K562 (cell line): ENCODE data around the gene CYP4V2. TPM values are rescaled to one million over a fixed set of nuclear protein-coding genes. Genes with fewer than 3 reads are reported as not detected.

Source experiments
- ATAC-seq: fragments of 200-7000 bp; cut with Tn5 transposase; 3 replicates; pipeline ENCODE4 v1.9.1; 2020; ENCODE audit warnings: moderate library complexity
- BruUV-seq: library from RNA; stranded (reverse); fragments of 400-500 nt; replicated peaks from 2 replicates; lab custom pipeline; 2021; lab: Mats Ljungman, UMichigan
- CTCF ChIA-PET: fragments of 300-600 bp; formaldehyde crosslinking; extraction: SDS; loops from one replicate; lab custom pipeline; 2021; ENCODE audit warnings: low intra/inter-chr PET ratio; lab: Yijun Ruan, JAX
- POLR2A ChIA-PET: fragments of 300-600, 350-650 bp; sonication (Branson Sonifier 250); formaldehyde crosslinking; extraction: SDS; loops from one replicate; lab custom pipeline; 2021; ENCODE audit warnings: antibody characterized with exemption, inconsistent platforms; lab: Yijun Ruan, JAX
- DNase-seq, 4 experiments: peaks; one replicate each; pipeline versions ENCODE4 v3.0.0 to v3.0.0-alpha.2; 2011 to 2018; ENCODE audit warnings: low spot score in 3 of 4, mixed read lengths in 3 of 4; ENCODE audit errors: extremely low read depth in 1 of 4
- FAIRE-seq: peaks from 2 replicates; lab custom pipeline; 2011; peaks lifted over from hg19 to GRCh38; lab: Jason Lieb, UNC
- H2AFZ ChIP-seq: 2 replicates; pipeline ENCODE4 v1.6.0; 2011; ENCODE audit warnings: low read depth, low read length, control low read depth, inconsistent platforms
- H3K27ac ChIP-seq: fragments of 200-600 bp; 3 replicates; pipeline ENCODE4 v1.8.0; 2011; ENCODE audit warnings: low read depth, mild to moderate bottlenecking, control low read depth, inconsistent platforms, low read length, moderate library complexity, mixed read lengths; ENCODE audit errors: extremely low read depth
- H3K27me3 ChIP-seq, 2 experiments: fragments of 300-600 bp in 1 of 2; 2 replicates in 1 of 2; 3 replicates in 1 of 2; pipeline versions ENCODE4 v1.6.0 to v1.8.0; 2011; ENCODE audit warnings: inconsistent platforms in 2 of 2, low read length in 2 of 2, mild to moderate bottlenecking in 1 of 2, mixed read lengths in 1 of 2, moderate library complexity in 1 of 2; ENCODE audit not compliant: control insufficient read depth in 2 of 2, insufficient read depth in 2 of 2
- H3K36me3 ChIP-seq: fragments of 300-600 bp; 3 replicates; pipeline ENCODE4 v1.8.0; 2011; ENCODE audit warnings: mild to moderate bottlenecking, low read length, inconsistent platforms; ENCODE audit not compliant: control insufficient read depth, insufficient read depth
- H3K4me1 ChIP-seq, 2 experiments: fragments of 200-600 bp in 1 of 2; replicated peaks in 1 of 2; 2 replicates in 1 of 2; 3 replicates in 1 of 2; pipeline versions ENCODE4 v1.5.1 to v1.8.0; 2011; ENCODE audit warnings: inconsistent platforms in 2 of 2, low read length in 2 of 2, mild to moderate bottlenecking in 1 of 2, mixed read lengths in 1 of 2, moderate library complexity in 1 of 2; ENCODE audit not compliant: control insufficient read depth in 2 of 2, insufficient read depth in 2 of 2
- H3K4me2 ChIP-seq: 2 replicates; pipeline ENCODE4 v1.6.1; 2011; ENCODE audit warnings: low read length, control low read depth, inconsistent platforms, mixed read lengths; ENCODE audit not compliant: insufficient read depth
- H3K4me3 ChIP-seq: fragments of 200-600 bp; sonication (generic), shearing (Covaris generic); 2 replicates; pipeline ENCODE4 v1.5.1; 2016; ENCODE audit warnings: control low read depth, inconsistent platforms
- H3K79me2 ChIP-seq: fragments of 200-600 bp; 3 replicates; pipeline ENCODE4 v1.8.0; 2011; ENCODE audit warnings: low read length, inconsistent platforms; ENCODE audit not compliant: control insufficient read depth, insufficient read depth
- H3K9ac ChIP-seq, 2 experiments: 2 replicates each; pipeline versions ENCODE4 v1.6.0 to v1.6.1; 2011; ENCODE audit warnings: low read depth in 2 of 2, low read length in 2 of 2, control low read depth in 1 of 2, inconsistent platforms in 1 of 2, mild to moderate bottlenecking in 1 of 2, mixed read lengths in 1 of 2; ENCODE audit not compliant: insufficient read depth in 1 of 2
- H3K9me1 ChIP-seq: one replicate; pipeline ENCODE4 v1.6.0; 2011; ENCODE audit warnings: inconsistent platforms, mild to moderate bottlenecking, low read length, moderate library complexity; ENCODE audit not compliant: control insufficient read depth, insufficient read depth
- H3K9me3 ChIP-seq: replicated peaks from 2 replicates; pipeline ENCODE4 v1.5.1; 2011; ENCODE audit warnings: low read depth, low read length, inconsistent platforms; ENCODE audit not compliant: control insufficient read depth, insufficient read depth
- H4K20me1 ChIP-seq: replicated peaks from 2 replicates; pipeline ENCODE4 v1.6.1; 2011; ENCODE audit warnings: low read length, inconsistent platforms, mixed read lengths; ENCODE audit not compliant: control insufficient read depth, insufficient read depth
- BRF1 ChIP-seq: IDR thresholded peaks from 3 replicates; pipeline ENCODE4 v1.6.1; 2011; ENCODE audit warnings: borderline replicate concordance, mild to moderate bottlenecking; ENCODE audit not compliant: insufficient read length; ENCODE audit errors: extremely low read depth
- E2F4 ChIP-seq: sonication (generic); formaldehyde crosslinking; IDR thresholded peaks from 2 replicates; pipeline ENCODE4 v1.8.0; 2022; ENCODE audit warnings: mild to moderate bottlenecking, low read depth, missing genetic modification reagents
- EP300 ChIP-seq: IDR thresholded peaks from 2 replicates; pipeline ENCODE4 v1.6.1; 2012; ENCODE audit warnings: low read length, improper control_type of control experiment
- HNRNPH1 ChIP-seq: fragments of 200-400 bp; formaldehyde crosslinking; optimal IDR thresholded peaks from 2 replicates; pipeline ENCODE3; 2017; ENCODE audit warnings: low read depth, mild to moderate bottlenecking, low read length, moderate library complexity
- KHSRP ChIP-seq: fragments of 450-650 bp; IDR thresholded peaks from 2 replicates; pipeline ENCODE4 v1.6.1; 2017
- MBD2 ChIP-seq: sonication (generic); IDR thresholded peaks from 2 replicates; pipeline ENCODE4 v1.6.1; 2016; ENCODE audit warnings: low read depth, borderline replicate concordance
- NFIX ChIP-seq: fragments of 250-450 bp; sonication (Bioruptor Pico); IDR thresholded peaks from 2 replicates; pipeline ENCODE4 v1.4.0; 2020; ENCODE audit warnings: low read depth, mild to moderate bottlenecking, moderate library complexity
- NRF1 ChIP-seq, 2 experiments: fragments of 450-650 bp; IDR thresholded peaks in 1 of 2; conservative IDR thresholded peaks in 1 of 2; 2 replicates each; pipeline ENCODE4 v1.6.1; 2014; ENCODE audit warnings: mild to moderate bottlenecking in 2 of 2
- PHF20 ChIP-seq: fragments of 450-650 bp; IDR thresholded peaks from 2 replicates; pipeline ENCODE4 v1.6.1; 2018; ENCODE audit not compliant: partially characterized antibody
- PHF21A ChIP-seq: fragments of 450-650 bp; IDR thresholded peaks from 2 replicates; pipeline ENCODE4 v1.6.1; 2017; ENCODE audit warnings: low read depth, borderline replicate concordance
- RBM17 ChIP-seq: fragments of 200-400 bp; formaldehyde crosslinking; IDR thresholded peaks from 2 replicates; pipeline ENCODE4 v1.6.1; 2017; ENCODE audit warnings: low read depth, mild to moderate bottlenecking, low read length, borderline replicate concordance
- SREBF2 ChIP-seq: sonication (generic); formaldehyde crosslinking; IDR thresholded peaks from 2 replicates; pipeline ENCODE4 v1.4.0; 2020; ENCODE audit warnings: mild to moderate bottlenecking, missing genetic modification reagents
- TFAP4 ChIP-seq: sonication (generic); formaldehyde crosslinking; IDR thresholded peaks from 2 replicates; pipeline ENCODE4 v1.8.0; 2022; ENCODE audit warnings: missing genetic modification reagents, mild to moderate bottlenecking, moderate library complexity, borderline replicate concordance
- ZNF444 ChIP-seq: fragments of 250-450 bp; sonication (Bioruptor Pico); IDR thresholded peaks from 2 replicates; pipeline ENCODE4 v1.4.0; 2020; ENCODE audit warnings: mild to moderate bottlenecking, moderate library complexity
- WGBS: fragments of 100-300 bp; shearing (Covaris generic); methylation state at CpG from one replicate; pipeline ENCODE4 v1.1.6; 2016; ENCODE audit warnings: low coverage, mixed read lengths; ENCODE audit not compliant: insufficient coverage; ENCODE audit errors: missing lambda C conversion rate; 5-methylcytosine and 5-hydroxymethylcytosine counted together
- in situ Hi-C: fragments of 300-500 bp; cut with MboI; formaldehyde crosslinking; loops from 4 replicates; pipeline ENCODE4 v1.15.0; 2018; ENCODE audit warnings: inconsistent platforms, mixed read lengths
- intact Hi-C: fragments of 100-400 bp; cut with micrococcal nuclease; formaldehyde crosslinking; loops from 2 replicates; pipeline ENCODE4 v1.14.2; 2022
- polyA plus RNA-seq, 8 experiments: library from polyadenylated mRNA; depleted of rRNA in 4 of 8; stranded (reverse) in 5 of 8; unstranded in 3 of 8; fragments of >200 nt; fragmentation: Nextera tagmentation in 2 of 8; fragmentation: Illumina TruSeq in 1 of 8; extraction: Ambion mirVana in 2 of 8; extraction: Trizol in 1 of 8; gene quantifications; 2 replicates each; pipeline versions ENCODE4 v1.2.1 to v1.2.3, GENCODE V29; 2011 to 2014; ENCODE audit warnings: inconsistent platforms in 1 of 8, missing spikeins in 1 of 8
- total RNA-seq, 7 experiments: library from RNA; depleted of rRNA in 6 of 7; stranded (reverse); fragments of >200 nt in 6 of 7; fragmentation: Illumina TruSeq in 2 of 7; extraction: Trizol in 2 of 7; gene quantifications; 2 replicates each; pipeline versions ENCODE4 v1.2.1 to v1.2.3, GENCODE V29; 2011 to 2021; ENCODE audit warnings: low replicate concordance in 1 of 7
- TF ChIP-seq, protein P1 (sequence below): fragments of 450-650 bp; IDR thresholded peaks from 2 replicates; pipeline ENCODE4 v1.6.1; 2016; ENCODE audit warnings: missing biosample characterization, missing genetic modification characterization
- TF ChIP-seq, protein P2 (sequence below): fragments of 250-450 bp; sonication (Bioruptor Pico); IDR thresholded peaks from 2 replicates; pipeline ENCODE4 v1.4.0; 2020; ENCODE audit warnings: mild to moderate bottlenecking, moderate library complexity

Gene CYP4V2
- total and polyA plus RNA-seq, 9 of the 15 experiments (the other 6 are each of a cell fraction or from before 2014, with no cell fraction given): 1.1 to 8.3 (median 3.9) TPM

GRCh38 chr4:186236126-186236525 is 44.8 kb downstream of the CYP4V2 start (continued):
- TF ChIP-seq ZNF444 (no peak), KHSRP (no peak), NRF1 (conservative IDR thresholded peaks at IDR 0.05 in 1 of 2, IDR thresholded peaks at IDR 0.05 in 1 of 2) (no peak), EP300 (no peak), SREBF2 (CRISPR knock-in tag) (no peak), PHF20 (no peak), E2F4 (CRISPR knock-in tag) (no peak)
- TF ChIP-seq, protein P1, sequence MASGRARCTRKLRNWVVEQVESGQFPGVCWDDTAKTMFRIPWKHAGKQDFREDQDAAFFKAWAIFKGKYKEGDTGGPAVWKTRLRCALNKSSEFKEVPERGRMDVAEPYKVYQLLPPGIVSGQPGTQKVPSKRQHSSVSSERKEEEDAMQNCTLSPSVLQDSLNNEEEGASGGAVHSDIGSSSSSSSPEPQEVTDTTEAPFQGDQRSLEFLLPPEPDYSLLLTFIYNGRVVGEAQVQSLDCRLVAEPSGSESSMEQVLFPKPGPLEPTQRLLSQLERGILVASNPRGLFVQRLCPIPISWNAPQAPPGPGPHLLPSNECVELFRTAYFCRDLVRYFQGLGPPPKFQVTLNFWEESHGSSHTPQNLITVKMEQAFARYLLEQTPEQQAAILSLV (tag): no peak

- no peak for ATAC-seq
- no peaks in the 10 kb centered on the region for H3K9me3 ChIP-seq
- no peak overlapping the region for H3K27ac ChIP-seq
- H4K20me1 ChIP-seq: no peaks in the 10 kb centered on the region
- in situ Hi-C loops (no loop called here), intact Hi-C loops (no loop called here)
- no peak overlapping the region for H2AFZ ChIP-seq
- H3K9me1 ChIP-seq: no peaks in the 10 kb centered on the region
- H3K9ac ChIP-seq: no peak overlapping the region
- H3K4me2 ChIP-seq: no peak overlapping the region
- POLR2A ChIA-PET: no interaction called here
- 2% methylated on average over 7 of the region's 7 CpGs for WGBS
- H3K27me3 ChIP-seq: peaks cover 3 to 8% of the 10 kb centered on the region in 2 experiments; a peak in 4 of 5 replicates
- H3K4me1 ChIP-seq: no peaks in the 10 kb centered on the region
- H3K36me3 ChIP-seq: no peaks in the 10 kb centered on the region
- H3K4me3 ChIP-seq: no peak overlapping the region
- BruUV-seq: no TSS peak
- no peak for FAIRE-seq
- no peaks in the 10 kb centered on the region for H3K79me2 ChIP-seq
- CTCF ChIA-PET: no interaction called here
- DNase-seq: no peak
- TF ChIP-seq MBD2: no peak
- no peak for TF ChIP-seq BRF1
- TF ChIP-seq RBM17: no peak
- TF ChIP-seq PHF21A: no peak
- no peak for TF ChIP-seq TFAP4 (CRISPR knock-in tag)
- no peak for TF ChIP-seq NFIX (CRISPR knock-in tag)
- TF ChIP-seq, protein P2, sequence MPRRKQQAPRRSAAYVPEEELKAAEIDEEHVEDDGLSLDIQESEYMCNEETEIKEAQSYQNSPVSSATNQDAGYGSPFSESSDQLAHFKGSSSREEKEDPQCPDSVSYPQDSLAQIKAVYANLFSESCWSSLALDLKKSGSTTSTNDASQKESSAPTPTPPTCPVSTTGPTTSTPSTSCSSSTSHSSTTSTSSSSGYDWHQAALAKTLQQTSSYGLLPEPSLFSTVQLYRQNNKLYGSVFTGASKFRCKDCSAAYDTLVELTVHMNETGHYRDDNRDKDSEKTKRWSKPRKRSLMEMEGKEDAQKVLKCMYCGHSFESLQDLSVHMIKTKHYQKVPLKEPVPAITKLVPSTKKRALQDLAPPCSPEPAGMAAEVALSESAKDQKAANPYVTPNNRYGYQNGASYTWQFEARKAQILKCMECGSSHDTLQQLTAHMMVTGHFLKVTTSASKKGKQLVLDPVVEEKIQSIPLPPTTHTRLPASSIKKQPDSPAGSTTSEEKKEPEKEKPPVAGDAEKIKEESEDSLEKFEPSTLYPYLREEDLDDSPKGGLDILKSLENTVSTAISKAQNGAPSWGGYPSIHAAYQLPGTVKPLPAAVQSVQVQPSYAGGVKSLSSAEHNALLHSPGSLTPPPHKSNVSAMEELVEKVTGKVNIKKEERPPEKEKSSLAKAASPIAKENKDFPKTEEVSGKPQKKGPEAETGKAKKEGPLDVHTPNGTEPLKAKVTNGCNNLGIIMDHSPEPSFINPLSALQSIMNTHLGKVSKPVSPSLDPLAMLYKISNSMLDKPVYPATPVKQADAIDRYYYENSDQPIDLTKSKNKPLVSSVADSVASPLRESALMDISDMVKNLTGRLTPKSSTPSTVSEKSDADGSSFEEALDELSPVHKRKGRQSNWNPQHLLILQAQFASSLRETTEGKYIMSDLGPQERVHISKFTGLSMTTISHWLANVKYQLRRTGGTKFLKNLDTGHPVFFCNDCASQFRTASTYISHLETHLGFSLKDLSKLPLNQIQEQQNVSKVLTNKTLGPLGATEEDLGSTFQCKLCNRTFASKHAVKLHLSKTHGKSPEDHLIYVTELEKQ: no peak
- TF ChIP-seq HNRNPH1: no peak
These were observed 49.1 kb downstream of the CYP4V2 start for GRCh38 chr4:186240452-186240847.
